ENCODE measurements around the gene TOX3. TPM values are rescaled to one million over a fixed set of nuclear protein-coding genes. Genes with fewer than 3 reads are reported as not detected.

The TOX3 gene
- polyA plus RNA-seq (2013, experiment 1 of 2) = 3.6 TPM
- polyA plus RNA-seq (2013, experiment 2 of 2) = 3.6 TPM

DNA sequence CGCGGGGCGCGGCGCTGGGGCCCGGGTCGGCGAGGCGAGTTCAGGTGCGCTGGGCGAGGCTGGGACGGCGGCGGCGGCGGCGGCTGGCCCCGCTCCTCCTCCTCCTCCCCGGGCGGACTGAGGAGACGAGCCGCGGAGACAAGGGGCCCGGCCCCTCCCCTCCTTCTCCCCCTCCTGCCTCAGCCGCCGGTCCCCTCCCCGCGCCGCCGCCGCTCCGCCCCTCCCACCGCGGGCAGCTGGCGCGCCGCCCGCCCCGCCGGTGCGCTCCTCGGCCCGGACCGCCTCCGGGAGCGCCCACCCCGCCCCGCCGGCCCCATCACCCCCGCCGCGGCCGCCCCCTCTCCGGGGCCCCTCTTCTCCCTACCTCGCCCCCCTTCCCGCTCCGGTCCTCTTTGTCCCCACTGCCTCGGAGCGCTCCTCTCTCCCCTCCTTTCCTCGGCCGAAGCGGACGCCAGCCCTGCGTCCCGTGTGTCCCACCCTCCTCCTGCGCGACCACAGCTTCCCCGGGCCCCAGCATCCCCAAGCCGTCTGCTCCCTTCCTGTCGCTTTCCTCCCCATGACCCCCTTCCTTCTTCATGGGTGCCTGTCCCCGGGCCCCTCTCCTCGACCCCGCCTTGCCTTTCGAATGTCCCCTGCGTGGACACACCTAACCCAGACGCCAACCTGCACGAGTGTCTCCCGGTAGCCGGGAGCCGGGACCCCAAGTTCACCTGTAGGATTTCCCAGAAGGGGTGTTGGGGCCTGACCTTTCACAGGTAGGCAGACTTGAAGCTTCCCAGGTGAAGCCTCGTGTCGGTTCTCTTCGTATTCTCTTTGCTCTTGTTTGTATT lies at the start of gene TOX3:
Gene TOX3 (minus strand): TSS at position 140 of the 830 bp plus-strand sequence. CDS start 420 bp downstream, outside the sequence.
- peak within 1 kb of the TSS; percentile 42 for H3K9ac ChIP-seq (ENCODE audit: low read length)
- peak; percentile 48 for DNase-seq
- H3K27ac ChIP-seq (ENCODE audit: low read depth, low read length) = no peak within 1 kb of the TSS
- H4K5ac ChIP-seq (ENCODE audit: low read length) = no peak within 1 kb of the TSS
- no CpG with 5 or more reads among the region's 83 CpGs for WGBS (ENCODE audit: extremely low coverage, insufficient coverage, low lambda C conversion rate)
- peak within 1 kb of the TSS; percentile 18 for H3K4ac ChIP-seq (ENCODE audit: low read depth, low read length)
- H3K4me2 ChIP-seq (ENCODE audit: low read length) = peak within 1 kb of the TSS; percentile 59
- no peak within 1 kb of the TSS for H2BK5ac ChIP-seq (ENCODE audit: low read length)
- peaks cover 2% of the 10 kb centered on the region for H3K4me1 ChIP-seq (ENCODE audit: control insufficient read depth, low read depth, low read length)
- no peak within 1 kb of the TSS for H3K23ac ChIP-seq (ENCODE audit: low read length)
- no peak within 1 kb of the TSS for H2BK120ac ChIP-seq (ENCODE audit: low read depth, low read length)
- no peaks in the 10 kb centered on the region for H3K79me2 ChIP-seq (ENCODE audit: control insufficient read depth, insufficient read depth, low read length)
- no peak within 1 kb of the TSS for H2AK5ac ChIP-seq (ENCODE audit: low read length)
- peak within 1 kb of the TSS; percentile 82 for H3K56ac ChIP-seq (ENCODE audit: low read length)
- no peaks in the 10 kb centered on the region for H3K79me1 ChIP-seq (ENCODE audit: low read length)
- H4K8ac ChIP-seq (ENCODE audit: low read depth, low read length) = peak within 1 kb of the TSS; percentile 89
- no peaks in the 10 kb centered on the region for H3K36me3 ChIP-seq (ENCODE audit: control insufficient read depth, insufficient read depth, low read length)
- H3K4me3 ChIP-seq (ENCODE audit: low read length) = peak within 1 kb of the TSS; percentile 53
- peaks cover 5% of the 10 kb centered on the region for H3K27me3 ChIP-seq (ENCODE audit: insufficient read depth, low read length, poor library complexity)
- peak within 1 kb of the TSS; percentile 14 for H2BK15ac ChIP-seq (replicated peaks; ENCODE audit: low read depth)
- peak within 1 kb of the TSS; percentile 51 for H3K18ac ChIP-seq (ENCODE audit: low read length)

- H3K4me1 ChIP-seq (ENCODE audit: control insufficient read depth, low read depth, low read length) = peaks cover under 1% of the 10 kb centered on the region
- H2AK5ac ChIP-seq (ENCODE audit: low read length) = no peak overlapping the region
- no peak overlapping the region for H3K4me3 ChIP-seq (ENCODE audit: low read length)
- H3K18ac ChIP-seq (ENCODE audit: low read length) = no peak overlapping the region
- H3K27me3 ChIP-seq (ENCODE audit: insufficient read depth, low read length, poor library complexity) = no peaks in the 10 kb centered on the region
- H3K9ac ChIP-seq (ENCODE audit: low read length) = no peak overlapping the region
- no peaks in the 10 kb centered on the region for H3K79me2 ChIP-seq (ENCODE audit: control insufficient read depth, insufficient read depth, low read length)
- H4K5ac ChIP-seq (ENCODE audit: low read length) = no peak overlapping the region
- H2BK120ac ChIP-seq (ENCODE audit: low read depth, low read length) = no peak overlapping the region
- H4K8ac ChIP-seq (ENCODE audit: low read depth, low read length) = no peak overlapping the region
- H2BK15ac ChIP-seq (replicated peaks; ENCODE audit: low read depth) = no peak overlapping the region
- no peaks in the 10 kb centered on the region for H3K79me1 ChIP-seq (ENCODE audit: low read length)
- no peak overlapping the region for H2BK5ac ChIP-seq (ENCODE audit: low read length)
- no CpG with 5 or more reads among the region's 2 CpGs for WGBS (ENCODE audit: extremely low coverage, insufficient coverage, low lambda C conversion rate)
- DNase-seq = no peak
- H3K27ac ChIP-seq (ENCODE audit: low read depth, low read length) = no peak overlapping the region
- no peak overlapping the region for H3K4me2 ChIP-seq (ENCODE audit: low read length)
- no peak overlapping the region for H3K23ac ChIP-seq (ENCODE audit: low read length)
- H3K56ac ChIP-seq (ENCODE audit: low read length) = no peak overlapping the region
- no peak overlapping the region for H3K4ac ChIP-seq (ENCODE audit: low read depth, low read length)
- H3K36me3 ChIP-seq (ENCODE audit: control insufficient read depth, insufficient read depth, low read length) = no peaks in the 10 kb centered on the region
Observed at GRCh38 chr16:52592778-52593177, 45.8 kb upstream of the TOX3 start.

DNA sequence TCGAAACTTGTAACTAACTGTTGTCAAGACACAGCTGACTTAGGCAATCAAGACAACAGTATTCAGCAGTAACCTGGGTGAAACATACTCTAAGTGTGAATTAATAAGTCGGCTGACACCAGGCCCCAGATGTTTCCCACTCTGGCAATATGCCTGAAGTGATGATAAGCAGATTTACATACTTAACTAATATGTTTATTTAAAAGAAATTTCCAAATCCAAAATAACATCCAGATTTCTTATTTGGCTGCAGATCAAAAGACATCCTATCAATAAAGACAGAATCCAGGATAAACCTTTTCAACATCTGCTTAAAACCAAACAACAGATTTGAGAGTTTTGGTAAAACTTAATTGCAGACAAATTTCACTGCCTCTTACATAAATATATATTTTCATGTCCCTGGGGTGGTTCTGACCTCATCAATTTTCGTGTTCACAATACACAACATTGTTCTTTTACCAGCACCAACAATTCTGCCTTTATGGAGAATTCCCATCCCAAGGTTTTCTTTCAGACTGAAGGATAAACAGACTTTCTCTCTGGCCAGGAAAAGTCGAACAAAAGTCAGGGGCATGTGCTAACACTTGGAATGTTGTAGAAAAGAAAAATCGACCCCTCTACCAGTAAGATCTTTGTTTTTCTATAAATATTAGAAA lies 45.1 kb upstream of the TOX3 start:
- Histone ChIP-seq H3K56ac (ENCODE audit: low read length) (no peak overlapping the region), H2BK5ac (ENCODE audit: low read length) (no peak overlapping the region), H3K79me2 (ENCODE audit: control insufficient read depth, insufficient read depth, low read length) (no peaks in the 10 kb centered on the region), H3K79me1 (ENCODE audit: low read length) (no peaks in the 10 kb centered on the region), H2BK120ac (ENCODE audit: low read depth, low read length) (no peak overlapping the region), H3K4me1 (ENCODE audit: control insufficient read depth, low read depth, low read length) (no peaks in the 10 kb centered on the region), H3K27ac (ENCODE audit: low read depth, low read length) (no peak overlapping the region), H4K5ac (ENCODE audit: low read length) (no peak overlapping the region), H3K36me3 (ENCODE audit: control insufficient read depth, insufficient read depth, low read length) (no peaks in the 10 kb centered on the region), H3K9ac (ENCODE audit: low read length) (no peak overlapping the region), H3K27me3 (ENCODE audit: insufficient read depth, low read length, poor library complexity) (no peaks in the 10 kb centered on the region), H4K8ac (ENCODE audit: low read depth, low read length) (no peak overlapping the region), H2AK5ac (ENCODE audit: low read length) (no peak overlapping the region), H3K4me2 (ENCODE audit: low read length) (no peak overlapping the region), H3K4me3 (ENCODE audit: low read length) (no peak overlapping the region), H3K18ac (ENCODE audit: low read length) (no peak overlapping the region), H3K4ac (ENCODE audit: low read depth, low read length) (no peak overlapping the region), H2BK15ac (replicated peaks; ENCODE audit: low read depth) (no peak overlapping the region), H3K23ac (ENCODE audit: low read length) (no peak overlapping the region)
- WGBS (ENCODE audit: extremely low coverage, insufficient coverage, low lambda C conversion rate) = no CpG with 5 or more reads among the region's 5 CpGs
- DNase-seq = no peak

DNA sequence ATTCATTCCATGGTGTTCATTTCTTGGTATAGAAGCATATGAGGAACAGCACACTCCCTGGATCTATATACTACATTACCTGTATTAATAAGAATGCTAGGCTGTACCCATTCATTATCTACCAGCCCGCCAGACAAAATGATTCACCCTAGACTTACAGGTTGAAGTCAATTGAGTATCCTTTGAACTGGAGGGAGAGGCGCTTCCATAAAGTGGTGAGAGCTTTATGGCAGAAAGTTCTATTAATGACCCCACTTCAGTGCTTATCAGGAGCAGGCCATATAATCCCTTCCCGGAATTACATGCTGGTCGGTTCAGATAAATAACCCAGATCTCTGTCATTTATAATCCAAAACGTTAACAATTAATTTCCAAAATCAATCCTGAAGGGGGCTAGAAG lies 44.5 kb upstream of the TOX3 start:
- no peak overlapping the region for H4K5ac ChIP-seq (ENCODE audit: low read length)
- no peak overlapping the region for H2BK120ac ChIP-seq (ENCODE audit: low read depth, low read length)
- no peak for DNase-seq
- WGBS (ENCODE audit: extremely low coverage, insufficient coverage, low lambda C conversion rate) = no CpG with 5 or more reads among the region's 5 CpGs
- H3K9ac ChIP-seq (ENCODE audit: low read length) = no peak overlapping the region
- H3K79me2 ChIP-seq (ENCODE audit: control insufficient read depth, insufficient read depth, low read length) = no peaks in the 10 kb centered on the region
- H3K18ac ChIP-seq (ENCODE audit: low read length) = no peak overlapping the region
- no peak overlapping the region for H3K56ac ChIP-seq (ENCODE audit: low read length)
- no peak overlapping the region for H3K4me3 ChIP-seq (ENCODE audit: low read length)
- no peaks in the 10 kb centered on the region for H3K27me3 ChIP-seq (ENCODE audit: insufficient read depth, low read length, poor library complexity)
- no peaks in the 10 kb centered on the region for H3K36me3 ChIP-seq (ENCODE audit: control insufficient read depth, insufficient read depth, low read length)
- H3K4ac ChIP-seq (ENCODE audit: low read depth, low read length) = no peak overlapping the region
- no peak overlapping the region for H3K4me2 ChIP-seq (ENCODE audit: low read length)
- no peak overlapping the region for H3K23ac ChIP-seq (ENCODE audit: low read length)
- no peak overlapping the region for H4K8ac ChIP-seq (ENCODE audit: low read depth, low read length)
- H3K79me1 ChIP-seq (ENCODE audit: low read length) = no peaks in the 10 kb centered on the region
- no peak overlapping the region for H3K27ac ChIP-seq (ENCODE audit: low read depth, low read length)
- no peak overlapping the region for H2BK15ac ChIP-seq (replicated peaks; ENCODE audit: low read depth)
- no peaks in the 10 kb centered on the region for H3K4me1 ChIP-seq (ENCODE audit: control insufficient read depth, low read depth, low read length)
- H2BK5ac ChIP-seq (ENCODE audit: low read length) = no peak overlapping the region
- no peak overlapping the region for H2AK5ac ChIP-seq (ENCODE audit: low read length)

DNA sequence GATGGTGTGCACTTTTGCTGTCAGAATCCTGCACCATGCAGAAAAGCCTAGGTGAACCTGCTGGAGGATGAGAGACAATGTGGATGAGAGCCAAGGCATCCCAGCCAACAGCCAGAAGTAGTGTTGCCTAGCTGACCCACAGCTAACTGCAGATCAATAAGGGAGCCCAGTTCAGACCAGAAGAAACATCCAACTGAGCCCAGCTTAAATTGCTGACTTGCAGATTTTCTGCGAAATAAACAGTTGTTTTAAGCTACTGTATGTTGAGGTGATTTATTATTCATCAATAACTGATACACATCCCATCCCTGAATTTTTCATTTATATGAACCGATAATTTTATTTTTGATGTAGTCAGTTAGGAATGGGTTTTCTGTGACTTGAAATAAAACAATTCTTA lies 39.2 kb upstream of the TOX3 start:
- H4K5ac ChIP-seq (ENCODE audit: low read length) = no peak overlapping the region
- no peak for DNase-seq
- H3K27ac ChIP-seq (ENCODE audit: low read depth, low read length) = no peak overlapping the region
- no CpG with 5 or more reads among the region's 2 CpGs for WGBS (ENCODE audit: extremely low coverage, insufficient coverage, low lambda C conversion rate)
- no peak overlapping the region for H3K23ac ChIP-seq (ENCODE audit: low read length)
- no peaks in the 10 kb centered on the region for H3K36me3 ChIP-seq (ENCODE audit: control insufficient read depth, insufficient read depth, low read length)
- H3K4me2 ChIP-seq (ENCODE audit: low read length) = no peak overlapping the region
- H2BK5ac ChIP-seq (ENCODE audit: low read length) = no peak overlapping the region
- H3K79me1 ChIP-seq (ENCODE audit: low read length) = no peaks in the 10 kb centered on the region
- no peak overlapping the region for H2BK120ac ChIP-seq (ENCODE audit: low read depth, low read length)
- no peak overlapping the region for H3K4me3 ChIP-seq (ENCODE audit: low read length)
- H2AK5ac ChIP-seq (ENCODE audit: low read length) = no peak overlapping the region
- no peak overlapping the region for H3K18ac ChIP-seq (ENCODE audit: low read length)
- H3K4ac ChIP-seq (ENCODE audit: low read depth, low read length) = no peak overlapping the region
- no peak overlapping the region for H3K9ac ChIP-seq (ENCODE audit: low read length)
- no peaks in the 10 kb centered on the region for H3K4me1 ChIP-seq (ENCODE audit: control insufficient read depth, low read depth, low read length)
- no peak overlapping the region for H2BK15ac ChIP-seq (replicated peaks; ENCODE audit: low read depth)
- no peaks in the 10 kb centered on the region for H3K79me2 ChIP-seq (ENCODE audit: control insufficient read depth, insufficient read depth, low read length)
- H3K56ac ChIP-seq (ENCODE audit: low read length) = no peak overlapping the region
- H3K27me3 ChIP-seq (ENCODE audit: insufficient read depth, low read length, poor library complexity) = no peaks in the 10 kb centered on the region
- H4K8ac ChIP-seq (ENCODE audit: low read depth, low read length) = no peak overlapping the region
